T-helper 1 cell (primary cell): ENCODE measurements around the gene NEMP1.

ENCODE experiments used
- DNase-seq, 5 donors: peaks; one replicate each; pipeline ENCODE4 v3.0.0-alpha.2; 2012 to 2020

Gene NEMP1

DNA sequence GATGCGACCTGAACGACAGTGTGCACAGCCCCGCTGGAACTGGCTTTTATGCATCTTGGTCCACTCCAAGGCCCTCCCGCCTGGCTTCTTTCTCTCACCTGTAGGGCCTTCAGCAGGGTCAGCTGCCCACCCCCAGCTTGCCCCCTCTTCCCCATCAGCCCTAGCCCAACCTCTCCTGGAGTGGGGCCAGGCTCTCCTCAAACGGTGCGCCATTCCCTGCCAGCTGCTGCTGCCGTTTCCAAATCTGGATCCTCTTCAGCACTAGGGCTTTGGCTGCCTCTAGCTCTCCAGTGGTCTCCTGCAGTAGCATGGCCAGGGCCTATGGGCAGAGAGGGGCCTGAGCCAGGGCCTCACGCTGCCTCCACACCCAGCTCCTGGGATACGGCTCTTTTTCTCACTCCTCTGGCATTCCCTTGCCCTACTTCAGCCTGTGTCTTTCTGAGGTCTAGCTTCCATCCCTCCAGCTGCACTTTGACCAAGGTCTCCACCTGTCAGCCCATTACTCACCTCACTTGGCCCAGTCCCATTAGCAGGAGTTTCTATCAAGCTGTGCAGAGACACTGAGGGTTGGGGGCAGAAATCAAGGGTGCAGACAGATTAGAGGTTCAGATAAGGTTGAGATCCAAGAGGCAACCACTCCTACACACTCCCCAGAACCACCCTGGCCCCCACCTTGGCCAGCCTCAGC lies 27.6 kb upstream of the NEMP1 start:
- DNase-seq: no peak

DNA sequence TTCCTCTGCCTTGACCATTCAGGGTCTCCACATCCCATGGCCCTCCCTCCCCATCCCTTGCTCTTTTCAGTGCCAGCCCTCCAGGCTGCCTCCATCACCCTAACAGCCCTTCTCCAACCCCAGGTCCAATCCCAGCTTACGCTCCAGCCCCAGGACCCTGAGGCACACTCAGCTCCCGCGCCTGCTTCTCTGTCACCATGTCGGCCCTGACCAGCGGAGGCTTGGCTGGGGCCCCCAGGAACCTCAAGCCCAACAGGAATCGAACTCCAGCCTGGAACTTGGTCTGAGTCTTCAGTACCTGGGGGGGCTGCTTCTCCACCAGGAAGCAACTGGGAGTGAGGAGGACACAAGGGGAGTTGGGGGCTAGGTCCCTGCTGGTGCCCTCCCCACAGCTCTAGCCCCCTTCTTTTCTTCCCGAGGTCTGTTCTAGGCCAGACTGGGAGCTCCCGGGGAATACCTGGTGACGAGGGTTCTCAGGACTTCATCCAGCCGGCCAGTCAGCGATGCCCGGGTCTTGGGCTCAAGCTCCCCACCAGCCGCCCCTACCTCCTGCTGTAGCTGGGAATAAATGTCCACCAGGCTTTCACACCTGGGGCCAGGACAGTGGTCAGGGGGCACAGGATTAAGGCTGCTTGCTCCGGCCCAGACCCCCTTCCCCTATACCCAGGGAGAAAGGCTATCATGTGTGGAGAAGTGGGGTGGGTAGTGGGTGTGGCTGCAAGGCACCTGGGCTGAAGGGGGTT lies 26.6 kb upstream of the NEMP1 start:
- no peak for DNase-seq

DNA sequence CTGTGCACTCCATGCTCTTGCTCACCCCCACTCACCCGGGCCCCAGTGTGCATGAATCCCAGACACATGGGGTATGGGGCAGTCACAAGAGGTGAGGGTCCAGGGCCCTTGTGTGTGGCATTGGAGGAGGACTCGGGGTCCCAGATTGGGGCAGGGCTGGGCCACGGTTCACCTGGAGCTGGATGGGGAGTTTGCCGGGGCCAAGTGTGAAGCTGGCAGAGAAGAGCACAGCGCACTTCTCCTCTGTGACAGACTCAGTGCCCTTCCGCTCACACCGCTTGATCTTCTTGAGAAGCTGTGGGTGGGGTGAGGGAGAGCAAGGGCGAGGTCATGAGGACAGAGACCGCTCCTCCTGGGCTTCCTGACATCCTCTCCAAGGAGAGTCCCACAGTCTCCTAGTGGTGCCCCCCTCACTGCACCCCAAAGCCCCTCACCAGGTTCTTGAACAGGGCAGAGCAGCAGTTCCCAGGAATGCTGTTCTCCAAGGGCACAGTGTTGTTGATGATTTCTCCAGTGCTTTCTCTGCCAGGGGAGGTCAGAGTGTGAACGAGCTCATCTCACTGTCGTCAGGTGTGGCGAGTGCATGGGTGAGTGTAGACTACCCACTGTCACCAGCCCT lies 25.8 kb upstream of the NEMP1 start:
- no peak for DNase-seq

GRCh38 chr12:57103856-57104255 lies 25.3 kb upstream of the NEMP1 start:
- DNase-seq: no peak

DNA sequence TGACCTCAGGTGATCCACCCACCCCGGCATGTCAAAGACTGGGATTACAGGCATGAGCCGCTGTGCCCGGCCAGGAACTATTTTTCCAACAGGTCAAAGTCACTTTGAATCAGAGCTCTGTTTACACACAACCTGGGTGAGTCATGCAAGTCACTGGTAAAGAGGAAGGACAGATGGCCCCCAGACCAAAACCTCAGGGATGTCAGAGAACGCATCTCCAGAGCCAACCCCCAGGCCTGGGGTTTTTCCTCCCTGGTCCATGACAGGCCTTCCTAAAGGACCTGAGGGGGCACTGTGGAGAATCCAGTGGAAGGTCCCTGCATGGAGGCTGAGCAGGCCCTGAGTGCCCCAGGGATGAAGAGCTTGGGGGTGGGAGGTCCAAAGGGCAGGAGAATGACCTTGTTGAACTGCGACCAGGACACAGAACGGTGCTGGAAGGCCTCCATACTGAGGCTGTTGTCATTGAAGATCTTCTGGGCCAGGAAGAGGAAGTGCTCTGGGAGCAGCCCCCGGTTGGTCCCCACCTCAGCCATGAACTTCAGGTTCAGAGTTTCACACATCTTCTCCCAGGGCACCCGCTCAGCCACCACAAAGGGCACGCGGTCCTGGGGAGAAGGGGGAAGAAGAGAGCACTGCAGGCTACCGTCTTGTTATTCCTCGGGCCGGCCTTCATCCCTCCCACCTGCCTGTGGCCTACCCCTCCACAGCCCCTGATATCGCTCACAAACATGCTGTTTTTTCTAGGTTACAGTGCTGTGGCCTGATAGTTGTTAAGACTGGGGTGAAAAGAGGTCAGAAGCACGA lies 23.5 kb upstream of the NEMP1 start:
- DNase-seq: no peak

- DNase-seq: no peak
Observed at GRCh38 chr12:57099766-57100165, 21.2 kb upstream of the NEMP1 start.

GRCh38 chr12:57099047-57099714 lies 20.6 kb upstream of the NEMP1 start:
- no peak for DNase-seq

- DNase-seq: no peak
Observed at GRCh38 chr12:57098546-57098945, 20.0 kb upstream of the NEMP1 start.

- no peak for DNase-seq
Observed at GRCh38 chr12:57097554-57097835, 18.9 kb upstream of the NEMP1 start.

GRCh38 chr12:57096748-57097553 lies 18.4 kb upstream of the NEMP1 start:
- no peak for DNase-seq

GRCh38 chr12:57096099-57096572 lies 17.5 kb upstream of the NEMP1 start:
- DNase-seq: no peak

DNA sequence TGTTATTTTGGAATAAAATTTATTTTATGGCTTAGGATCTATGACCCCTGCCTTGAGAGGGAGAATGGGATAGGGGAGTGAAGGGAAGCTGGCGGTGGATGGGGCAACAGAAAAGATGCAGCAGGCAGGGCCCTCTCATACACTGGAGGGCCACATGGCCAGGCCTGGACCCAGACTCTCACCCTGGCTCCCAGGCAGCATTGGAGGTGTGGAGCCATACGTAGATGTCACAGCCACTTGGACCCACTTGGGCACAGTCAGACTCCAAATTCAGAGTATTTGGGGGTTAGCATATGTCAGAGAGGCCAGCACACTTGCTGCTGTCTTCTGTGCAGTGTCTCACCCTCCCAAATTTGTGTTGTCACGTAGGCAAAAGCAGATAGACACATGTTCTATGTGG lies 16.8 kb upstream of the NEMP1 start:
- no peak for DNase-seq

GRCh38 chr12:57094208-57095160 lies 15.9 kb upstream of the NEMP1 start:
- no peak for DNase-seq

- DNase-seq: peak in 3 of 5 donors; percentile 32 to 54 (median 41)
Observed at GRCh38 chr12:57093415-57094207, 15.0 kb upstream of the NEMP1 start.

DNA sequence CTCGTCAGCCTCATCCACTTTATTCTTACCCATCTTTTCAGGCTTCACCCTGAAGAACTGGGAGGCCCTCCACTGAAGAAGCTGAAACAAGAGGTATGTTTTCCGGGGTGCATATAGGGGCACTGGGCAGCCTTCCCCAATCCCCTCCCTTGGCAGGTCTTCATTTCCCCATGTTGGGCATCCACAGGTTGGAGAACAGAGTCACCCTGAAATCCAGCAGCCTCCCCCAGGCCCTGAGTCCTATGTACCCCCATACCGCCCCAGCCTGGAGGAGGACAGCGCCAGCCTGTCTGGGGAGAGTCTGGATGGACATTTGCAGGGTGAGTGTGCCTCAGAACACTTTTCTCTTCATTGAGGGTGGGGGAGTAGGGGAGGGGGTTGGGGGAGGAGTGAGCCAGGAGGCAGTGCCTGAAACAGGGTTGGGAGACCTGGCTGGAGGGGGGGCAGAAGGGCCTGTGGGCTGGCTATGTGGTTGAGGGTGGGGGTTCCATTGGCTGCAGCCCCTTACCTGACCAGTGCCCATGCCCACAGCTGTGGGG lies 14.4 kb upstream of the NEMP1 start:
- DNase-seq: peak in 1 of 5 donors; percentile 23

DNA sequence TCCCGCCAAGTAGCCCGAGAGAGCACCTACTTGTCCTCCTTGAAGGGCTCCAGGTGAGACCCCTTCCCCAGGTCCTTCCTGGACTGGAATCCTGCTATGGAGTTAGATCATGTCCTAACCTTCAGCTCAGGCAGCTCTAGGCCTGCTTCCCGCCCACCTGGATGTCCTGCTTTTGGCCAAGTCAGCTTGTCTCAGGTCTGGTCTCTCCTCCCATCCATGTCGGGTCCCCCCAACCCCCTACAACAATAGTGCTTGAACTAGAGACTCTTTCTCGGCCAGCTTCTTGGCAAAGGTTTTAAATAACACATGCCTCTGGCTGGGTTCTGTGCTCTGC lies 13.9 kb upstream of the NEMP1 start:
- DNase-seq: no peak

DNA sequence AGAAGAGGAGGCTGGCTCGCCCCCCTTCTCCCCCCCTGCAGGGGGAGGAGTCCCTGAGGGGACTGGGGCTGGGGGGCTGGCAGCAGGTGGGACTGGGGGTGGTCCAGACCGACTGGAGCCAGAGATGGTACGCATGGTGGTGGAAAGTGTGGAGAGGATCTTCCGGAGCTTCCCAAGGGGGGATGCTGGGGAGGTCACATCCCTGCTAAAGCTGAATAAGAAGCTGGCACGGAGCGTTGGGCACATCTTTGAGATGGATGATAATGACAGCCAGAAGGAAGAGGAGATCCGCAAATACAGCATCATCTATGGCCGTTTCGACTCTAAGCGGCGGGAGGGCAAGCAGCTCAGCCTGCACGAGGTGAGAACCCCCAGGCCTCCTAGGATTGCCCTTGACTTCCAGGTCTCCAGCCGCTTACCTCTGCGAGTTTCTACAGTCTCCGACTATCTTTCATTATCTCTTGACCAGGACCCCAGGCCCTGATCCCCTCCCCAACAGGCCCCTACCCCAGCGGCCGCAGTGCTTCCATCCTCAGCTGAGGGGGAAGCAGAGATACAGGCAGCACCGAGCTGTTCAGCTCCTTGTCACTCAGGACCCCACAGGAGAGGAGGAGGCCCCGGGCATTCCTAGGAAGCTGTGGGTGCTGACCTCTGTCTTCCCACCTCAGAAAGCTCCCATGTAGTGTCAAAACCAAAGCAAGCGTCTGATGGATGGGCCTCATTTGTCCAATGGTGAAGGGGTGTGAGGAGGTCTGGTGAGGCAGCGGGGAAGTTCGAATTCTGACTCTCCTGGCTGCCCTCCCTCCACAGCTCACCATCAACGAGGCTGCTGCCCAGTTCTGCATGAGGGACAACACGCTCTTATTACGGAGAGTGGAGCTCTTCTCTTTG lies 13.3 kb upstream of the NEMP1 start:
- no peak for DNase-seq

DNA sequence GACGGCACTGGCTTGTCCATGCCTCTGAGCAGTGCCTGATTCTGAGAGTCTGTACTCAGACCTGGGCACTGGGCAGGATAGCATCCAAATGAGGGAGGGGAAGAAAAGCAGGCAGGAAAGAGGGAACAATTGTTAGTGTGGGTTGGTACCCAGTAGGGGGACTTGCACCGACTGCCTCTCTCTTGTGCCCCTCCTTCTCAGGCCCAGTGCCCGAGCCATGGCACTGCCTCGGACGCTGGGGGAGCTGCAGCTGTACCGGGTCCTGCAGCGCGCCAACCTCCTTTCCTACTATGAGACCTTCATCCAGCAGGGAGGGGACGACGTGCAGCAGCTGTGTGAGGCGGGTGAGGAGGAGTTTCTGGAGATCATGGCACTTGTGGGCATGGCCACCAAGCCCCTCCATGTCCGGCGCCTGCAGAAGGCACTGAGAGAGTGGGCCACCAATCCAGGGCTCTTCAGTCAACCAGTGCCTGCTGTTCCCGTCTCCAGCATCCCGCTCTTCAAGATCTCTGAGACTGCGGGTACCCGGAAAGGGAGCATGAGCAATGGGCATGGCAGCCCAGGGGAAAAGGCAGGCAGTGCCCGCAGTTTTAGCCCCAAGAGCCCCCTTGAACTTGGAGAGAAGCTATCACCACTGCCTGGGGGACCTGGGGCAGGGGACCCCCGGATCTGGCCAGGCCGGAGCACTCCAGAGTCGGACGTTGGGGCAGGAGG lies 12.5 kb upstream of the NEMP1 start:
- no peak for DNase-seq
